ENCODE data around the gene DYNC1I1. TPM values are rescaled to one million over a fixed set of nuclear protein-coding genes. Genes with fewer than 3 reads are reported as not detected.

The DYNC1I1 gene
- polyA plus RNA-seq, 1 donor from 2014 or later = 28.9 TPM

- Histone ChIP-seq H3K36me3 (ENCODE audit: insufficient read depth, low read length) (no peaks in the 10 kb centered on the region), H3K4me3 (ENCODE audit: low read length) (no peak overlapping the region), H3K4me2 (ENCODE audit: low read length) (no peak overlapping the region), H4K20me1 (ENCODE audit: insufficient read depth) (no peaks in the 10 kb centered on the region), H3K9me2 (ENCODE audit: insufficient read depth, low read length) (no peaks in the 10 kb centered on the region), H3K27me3 (ENCODE audit: insufficient read depth, low read depth, low read length) (no peaks in the 10 kb centered on the region), H3K9ac (ENCODE audit: low read length) (no peak overlapping the region), H3K79me2 (replicated peaks; ENCODE audit: insufficient read depth, low read length) (no peaks in the 10 kb centered on the region), H2AFZ (ENCODE audit: low read depth, low read length) (no peak overlapping the region), H3K27ac (ENCODE audit: low read length) (no peak overlapping the region), H3K9me3 (ENCODE audit: low read length) (no peaks in the 10 kb centered on the region), H3F3A (ENCODE audit: insufficient read depth, low read length, poor library complexity, severe bottlenecking) (no peaks in the 10 kb centered on the region)
- no peak for TF ChIP-seq CTCF (IDR thresholded peaks at IDR 0.05; ENCODE audit: poor library complexity, severe bottlenecking)
Observed at GRCh38 chr7:96136600-96137239, 364.4 kb downstream of the DYNC1I1 start.

- TF ChIP-seq SMC3 (conservative IDR thresholded peaks at IDR 0.05; ENCODE audit: poor library complexity) (no peak), POLR2AphosphoS5 (IDR thresholded peaks at IDR 0.05) (no peak), EP300 (conservative IDR thresholded peaks at IDR 0.05; ENCODE audit: poor library complexity, severe bottlenecking) (no peak), CTCF (IDR thresholded peaks at IDR 0.05; ENCODE audit: poor library complexity, severe bottlenecking) (no peak), REST (IDR thresholded peaks at IDR 0.05; ENCODE audit: borderline replicate concordance) (no peak)
- Histone ChIP-seq H3K9me2 (ENCODE audit: insufficient read depth, low read length) (no peaks in the 10 kb centered on the region), H3K36me3 (ENCODE audit: insufficient read depth, low read length) (no peaks in the 10 kb centered on the region), H3K9ac (ENCODE audit: low read length) (no peak overlapping the region), H3K4me3 (ENCODE audit: low read length) (no peak overlapping the region), H3K27ac (ENCODE audit: low read length) (no peak overlapping the region), H3K9me3 (ENCODE audit: low read length) (no peaks in the 10 kb centered on the region), H3K27me3 (ENCODE audit: insufficient read depth, low read depth, low read length) (no peaks in the 10 kb centered on the region), H4K20me1 (ENCODE audit: insufficient read depth) (no peaks in the 10 kb centered on the region), H3K4me2 (ENCODE audit: low read length) (no peak overlapping the region), H3K79me2 (replicated peaks; ENCODE audit: insufficient read depth, low read length) (no peaks in the 10 kb centered on the region), H2AFZ (ENCODE audit: low read depth, low read length) (no peak overlapping the region), H3F3A (ENCODE audit: insufficient read depth, low read length, poor library complexity, severe bottlenecking) (no peaks in the 10 kb centered on the region)
Observed at GRCh38 chr7:96143495-96144259, 371.3 kb downstream of the DYNC1I1 start.

Measured in neural cell (in vitro differentiated cells).